ENCODE results near the gene CAPN2. TPM values are rescaled to one million over a fixed set of nuclear protein-coding genes. Genes with fewer than 3 reads are reported as not detected.

CAPN2 gene
- total and polyA plus RNA-seq, 4 donors = 76.2 to 152 (median 112) TPM

- Histone ChIP-seq H3K27ac (ENCODE audit: low read depth, low read length) (no peak overlapping the region), H3K4me3 (ENCODE audit: low read depth, low read length) (no peak overlapping the region), H3K4me1 (ENCODE audit: control insufficient read depth, insufficient read depth, low read length) (peaks cover 19% of the 10 kb centered on the region), H3K9me3 (ENCODE audit: control insufficient read depth, insufficient read depth, low read length) (no peaks in the 10 kb centered on the region), H3K27me3 (ENCODE audit: control insufficient read depth, insufficient read depth, low read length) (no peaks in the 10 kb centered on the region), H3K36me3 (ENCODE audit: control insufficient read depth, insufficient read depth, low read length) (peaks cover 34% of the 10 kb centered on the region)
- 91% methylated on average over 4 of the region's 6 CpGs for WGBS (ENCODE audit: insufficient coverage)
- no peak for DNase-seq (ENCODE audit: low read depth in 4 of 6, low spot score in 6 of 6)
Observed at GRCh38 chr1:223715604-223716172, 3.3 kb downstream of the CAPN2 start.

GRCh38 chr1:223716302-223716862 is 4.0 kb downstream of the CAPN2 start:
- WGBS (ENCODE audit: insufficient coverage) = 71% methylated on average over 7 of the region's 7 CpGs
- Histone ChIP-seq H3K4me3 (ENCODE audit: low read depth, low read length) (no peak overlapping the region), H3K9me3 (ENCODE audit: control insufficient read depth, insufficient read depth, low read length) (no peaks in the 10 kb centered on the region), H3K4me1 (ENCODE audit: control insufficient read depth, insufficient read depth, low read length) (peaks cover 19% of the 10 kb centered on the region), H3K27ac (ENCODE audit: low read depth, low read length) (no peak overlapping the region), H3K27me3 (ENCODE audit: control insufficient read depth, insufficient read depth, low read length) (no peaks in the 10 kb centered on the region), H3K36me3 (ENCODE audit: control insufficient read depth, insufficient read depth, low read length) (peaks cover 41% of the 10 kb centered on the region)
- peak in 1 of 6 donors; percentile 69 for DNase-seq (ENCODE audit: low read depth in 4 of 6, low spot score in 6 of 6)

GRCh38 chr1:223717123-223717522 is 4.8 kb downstream of the CAPN2 start:
- H3K4me3 ChIP-seq (ENCODE audit: low read depth, low read length) = no peak overlapping the region
- DNase-seq (ENCODE audit: low read depth in 4 of 6, low spot score in 6 of 6) = no peak
- H3K27me3 ChIP-seq (ENCODE audit: control insufficient read depth, insufficient read depth, low read length) = no peaks in the 10 kb centered on the region
- H3K9me3 ChIP-seq (ENCODE audit: control insufficient read depth, insufficient read depth, low read length) = no peaks in the 10 kb centered on the region
- WGBS (ENCODE audit: insufficient coverage) = 87% methylated on average over 5 of the region's 5 CpGs
- H3K4me1 ChIP-seq (ENCODE audit: control insufficient read depth, insufficient read depth, low read length) = peaks cover 14% of the 10 kb centered on the region
- H3K36me3 ChIP-seq (ENCODE audit: control insufficient read depth, insufficient read depth, low read length) = peaks cover 44% of the 10 kb centered on the region
- H3K27ac ChIP-seq (ENCODE audit: low read depth, low read length) = no peak overlapping the region

DNA sequence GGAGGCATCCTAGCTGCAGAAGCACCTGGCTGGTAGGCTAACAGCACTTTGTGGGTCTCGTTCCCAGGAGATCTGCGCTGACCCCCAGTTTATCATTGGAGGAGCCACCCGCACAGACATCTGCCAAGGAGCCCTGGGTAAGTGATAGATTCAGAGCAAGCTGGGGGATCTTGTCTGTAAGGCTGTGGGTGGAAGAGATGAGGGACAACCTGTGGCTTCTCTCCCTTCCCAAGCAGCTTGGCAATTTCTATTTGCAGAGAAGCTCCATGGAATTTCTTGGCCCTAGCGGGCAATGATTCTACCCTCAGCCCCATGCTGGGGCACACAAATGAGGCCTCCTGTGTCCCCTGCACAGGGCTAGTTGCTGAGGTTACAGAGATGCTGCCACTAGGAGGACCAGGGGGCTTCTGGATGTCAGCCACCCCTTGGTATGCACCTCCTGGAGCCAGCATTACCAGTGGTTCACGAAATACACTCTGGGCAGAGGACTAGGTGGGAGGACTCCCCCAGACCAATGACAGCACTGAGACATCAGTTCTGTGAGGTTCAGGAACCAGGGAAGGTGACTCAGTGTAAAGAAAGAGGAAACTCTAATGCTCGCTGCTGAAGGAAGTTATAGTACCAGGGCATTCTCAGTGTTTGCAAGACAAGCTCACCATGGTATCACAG is 5.5 kb downstream of the CAPN2 start:
- Histone ChIP-seq H3K4me3 (ENCODE audit: low read depth, low read length) (no peak overlapping the region), H3K27me3 (ENCODE audit: control insufficient read depth, insufficient read depth, low read length) (no peaks in the 10 kb centered on the region), H3K36me3 (ENCODE audit: control insufficient read depth, insufficient read depth, low read length) (peaks cover 46% of the 10 kb centered on the region), H3K4me1 (ENCODE audit: control insufficient read depth, insufficient read depth, low read length) (peaks cover 14% of the 10 kb centered on the region), H3K9me3 (ENCODE audit: control insufficient read depth, insufficient read depth, low read length) (no peaks in the 10 kb centered on the region), H3K27ac (ENCODE audit: low read depth, low read length) (no peak overlapping the region)
- WGBS (ENCODE audit: insufficient coverage) = 92% methylated on average over 4 of the region's 6 CpGs
- DNase-seq (ENCODE audit: low read depth in 4 of 6, low spot score in 6 of 6) = no peak

DNA sequence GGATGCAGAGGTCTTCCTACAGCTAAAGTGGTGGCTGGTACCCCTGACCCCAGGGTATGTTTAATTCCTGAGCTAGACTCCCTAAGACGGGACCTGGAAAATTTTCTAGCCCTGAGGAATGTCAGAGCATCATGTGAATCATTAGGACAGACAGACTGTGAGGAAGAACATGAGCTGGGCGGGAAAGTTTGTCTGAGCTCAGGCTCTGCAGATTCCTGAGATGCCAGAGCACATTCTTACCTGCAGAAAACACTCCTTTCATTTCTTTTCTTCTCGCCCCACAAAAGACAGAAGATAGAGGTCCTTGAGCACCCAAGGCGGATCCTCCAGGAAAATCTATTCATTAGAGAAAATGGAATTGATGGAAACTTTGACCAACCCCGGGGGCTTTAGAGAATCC is 6.5 kb downstream of the CAPN2 start:
- Histone ChIP-seq H3K4me3 (ENCODE audit: low read depth, low read length) (no peak overlapping the region), H3K27me3 (ENCODE audit: control insufficient read depth, insufficient read depth, low read length) (no peaks in the 10 kb centered on the region), H3K9me3 (ENCODE audit: control insufficient read depth, insufficient read depth, low read length) (no peaks in the 10 kb centered on the region), H3K36me3 (ENCODE audit: control insufficient read depth, insufficient read depth, low read length) (peaks cover 52% of the 10 kb centered on the region), H3K4me1 (ENCODE audit: control insufficient read depth, insufficient read depth, low read length) (peaks cover 4% of the 10 kb centered on the region), H3K27ac (ENCODE audit: low read depth, low read length) (no peak overlapping the region)
- no peak for DNase-seq (ENCODE audit: low read depth in 4 of 6, low spot score in 6 of 6)
- 73% methylated on average over 3 of the region's 5 CpGs for WGBS (ENCODE audit: insufficient coverage)

DNA sequence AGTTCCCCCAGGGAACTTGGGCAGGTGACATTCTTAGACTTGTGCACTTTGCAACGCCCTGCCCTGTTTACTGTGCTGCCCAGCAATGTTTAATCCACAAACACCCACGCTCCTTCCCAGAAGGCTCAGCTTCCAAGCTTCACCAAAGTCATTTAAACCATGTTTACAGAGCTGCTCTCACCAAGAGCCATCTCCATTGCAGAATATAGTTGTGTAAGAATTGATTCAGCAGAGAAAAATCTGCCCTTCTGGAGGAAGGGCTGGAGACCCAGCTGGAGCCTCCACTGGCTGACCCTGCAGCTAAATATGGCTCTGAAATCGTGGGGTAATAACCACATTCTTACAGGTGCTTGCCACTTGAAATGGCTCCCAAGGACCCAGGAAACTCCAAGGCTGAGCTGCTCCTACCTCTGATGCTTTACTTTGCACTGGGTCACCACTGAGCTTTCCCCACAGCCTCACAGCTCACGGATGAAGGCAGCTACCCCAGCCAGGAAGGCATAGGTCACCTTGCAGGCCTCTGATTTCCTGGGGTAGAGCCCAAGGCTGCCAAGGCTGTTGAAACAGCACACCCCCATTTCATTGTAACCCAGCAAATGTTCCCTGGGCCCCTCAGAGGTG is 8.7 kb downstream of the CAPN2 start:
- H3K36me3 ChIP-seq (ENCODE audit: control insufficient read depth, insufficient read depth, low read length) = peaks cover 63% of the 10 kb centered on the region
- DNase-seq (ENCODE audit: low read depth in 4 of 6, low spot score in 6 of 6) = no peak
- WGBS (ENCODE audit: insufficient coverage) = 39% methylated on average over 3 of the region's 4 CpGs
- H3K27ac ChIP-seq (ENCODE audit: low read depth, low read length) = no peak overlapping the region
- H3K4me1 ChIP-seq (ENCODE audit: control insufficient read depth, insufficient read depth, low read length) = peaks cover 4% of the 10 kb centered on the region
- no peaks in the 10 kb centered on the region for H3K9me3 ChIP-seq (ENCODE audit: control insufficient read depth, insufficient read depth, low read length)
- no peaks in the 10 kb centered on the region for H3K27me3 ChIP-seq (ENCODE audit: control insufficient read depth, insufficient read depth, low read length)
- H3K4me3 ChIP-seq (ENCODE audit: low read depth, low read length) = no peak overlapping the region

GRCh38 chr1:223721658-223722607 is 9.6 kb downstream of the CAPN2 start:
- peaks cover 12% of the 10 kb centered on the region for H3K4me1 ChIP-seq (ENCODE audit: control insufficient read depth, insufficient read depth, low read length)
- H3K9me3 ChIP-seq (ENCODE audit: control insufficient read depth, insufficient read depth, low read length) = no peaks in the 10 kb centered on the region
- no peaks in the 10 kb centered on the region for H3K27me3 ChIP-seq (ENCODE audit: control insufficient read depth, insufficient read depth, low read length)
- peaks cover 59% of the 10 kb centered on the region for H3K36me3 ChIP-seq (ENCODE audit: control insufficient read depth, insufficient read depth, low read length)
- 75% methylated on average over 1 of the region's 5 CpGs for WGBS (ENCODE audit: insufficient coverage)
- H3K4me3 ChIP-seq (ENCODE audit: low read depth, low read length) = no peak overlapping the region
- H3K27ac ChIP-seq (ENCODE audit: low read depth, low read length) = no peak overlapping the region
- no peak for DNase-seq (ENCODE audit: low read depth in 4 of 6, low spot score in 6 of 6)

DNA sequence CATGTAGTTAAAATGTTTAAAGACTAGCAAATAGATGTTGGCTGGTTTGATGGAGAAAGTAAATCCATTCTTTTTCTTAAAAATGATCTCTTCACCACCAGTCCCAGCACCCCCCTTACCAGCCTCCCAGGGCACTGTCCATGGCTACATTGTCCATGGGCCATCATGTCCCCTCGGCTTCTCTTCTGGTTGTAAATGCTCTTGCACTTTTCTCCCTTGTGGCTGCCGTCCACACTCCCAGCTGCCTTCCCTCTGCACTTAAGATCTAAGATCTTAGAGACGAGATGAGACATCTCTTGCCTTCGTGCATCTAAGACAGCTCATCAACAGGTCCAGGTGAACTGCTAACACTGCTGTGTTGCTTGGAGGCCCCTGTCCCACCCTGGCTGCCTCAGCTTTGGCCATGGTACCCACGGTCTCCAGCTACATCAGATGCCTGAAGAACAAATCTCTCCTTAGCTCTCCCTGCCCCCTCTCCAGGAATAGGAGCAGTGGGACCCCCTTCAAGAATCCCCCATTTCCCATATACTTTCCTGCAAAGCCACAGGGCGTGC is 11.1 kb downstream of the CAPN2 start:
- peaks cover 57% of the 10 kb centered on the region for H3K36me3 ChIP-seq (ENCODE audit: control insufficient read depth, insufficient read depth, low read length)
- H3K27ac ChIP-seq (ENCODE audit: low read depth, low read length) = no peak overlapping the region
- H3K4me1 ChIP-seq (ENCODE audit: control insufficient read depth, insufficient read depth, low read length) = peaks cover 21% of the 10 kb centered on the region
- H3K27me3 ChIP-seq (ENCODE audit: control insufficient read depth, insufficient read depth, low read length) = no peaks in the 10 kb centered on the region
- DNase-seq (ENCODE audit: low read depth in 4 of 6, low spot score in 6 of 6) = no peak
- H3K9me3 ChIP-seq (ENCODE audit: control insufficient read depth, insufficient read depth, low read length) = no peaks in the 10 kb centered on the region
- H3K4me3 ChIP-seq (ENCODE audit: low read depth, low read length) = no peak overlapping the region
- 98% methylated on average over 6 of the region's 6 CpGs for WGBS (ENCODE audit: insufficient coverage)

DNA sequence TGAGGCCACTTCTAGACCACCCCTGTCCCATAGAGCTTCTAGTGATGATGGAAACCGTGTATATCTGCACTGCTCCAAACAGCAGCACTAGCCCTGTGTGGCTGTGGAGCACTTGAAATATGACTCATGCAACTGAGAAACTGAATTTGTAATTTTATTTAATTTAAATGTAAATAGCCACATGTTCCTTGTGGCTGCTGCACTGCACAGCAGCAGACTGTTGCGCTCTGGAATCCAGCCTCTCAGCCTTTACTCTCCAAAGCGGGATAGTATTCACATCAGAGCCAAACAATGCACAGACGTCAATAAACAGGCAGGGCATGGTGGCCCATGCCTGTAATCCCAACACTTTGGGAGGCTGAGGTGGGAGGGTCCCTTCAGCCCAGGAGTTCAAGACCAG is 12.0 kb downstream of the CAPN2 start:
- WGBS (ENCODE audit: insufficient coverage) = 93% methylated on average over 2 of the region's 4 CpGs
- H3K4me3 ChIP-seq (ENCODE audit: low read depth, low read length) = no peak overlapping the region
- no peak for DNase-seq (ENCODE audit: low read depth in 4 of 6, low spot score in 6 of 6)
- H3K27ac ChIP-seq (ENCODE audit: low read depth, low read length) = no peak overlapping the region
- peaks cover 21% of the 10 kb centered on the region for H3K4me1 ChIP-seq (ENCODE audit: control insufficient read depth, insufficient read depth, low read length)
- H3K36me3 ChIP-seq (ENCODE audit: control insufficient read depth, insufficient read depth, low read length) = peaks cover 49% of the 10 kb centered on the region
- H3K9me3 ChIP-seq (ENCODE audit: control insufficient read depth, insufficient read depth, low read length) = no peaks in the 10 kb centered on the region
- H3K27me3 ChIP-seq (ENCODE audit: control insufficient read depth, insufficient read depth, low read length) = no peaks in the 10 kb centered on the region

All from spinal cord (tissue), 10 donors.